Activated gamma-delta T cell (primary cell): ENCODE measurements around the gene SDSL.

Experiments used
- DNase-seq: peaks from one replicate; lab custom pipeline; 2025; lab: John Stamatoyannopoulos, UW

Gene SDSL

GRCh38 chr12:113449299-113449698 lies 27.1 kb downstream of the SDSL start:
- no peak for DNase-seq

GRCh38 chr12:113449839-113450238 lies 27.7 kb downstream of the SDSL start:
- no peak for DNase-seq

GRCh38 chr12:113452458-113452857 lies 30.3 kb downstream of the SDSL start:
- DNase-seq: no peak

GRCh38 chr12:113453330-113453729 lies 31.1 kb downstream of the SDSL start:
- no peak for DNase-seq

GRCh38 chr12:113456199-113456598 lies 34.0 kb downstream of the SDSL start:
- no peak for DNase-seq

GRCh38 chr12:113456761-113457160 lies 34.6 kb downstream of the SDSL start:
- DNase-seq: no peak

- DNase-seq: no peak
Observed at GRCh38 chr12:113457185-113457584, 35.0 kb downstream of the SDSL start.

- DNase-seq: no peak
Observed at GRCh38 chr12:113457710-113458109, 35.5 kb downstream of the SDSL start.

- no peak for DNase-seq
Observed at GRCh38 chr12:113459981-113460380, 37.8 kb downstream of the SDSL start.

- no peak for DNase-seq
Observed at GRCh38 chr12:113461666-113462065, 39.5 kb downstream of the SDSL start.

- no peak for DNase-seq
Observed at GRCh38 chr12:113462117-113462774, 40.1 kb downstream of the SDSL start.

- DNase-seq: no peak
Observed at GRCh38 chr12:113462998-113463745, 41.0 kb downstream of the SDSL start.

GRCh38 chr12:113463746-113464451 lies 41.7 kb downstream of the SDSL start:
- DNase-seq: no peak

- no peak for DNase-seq
Observed at GRCh38 chr12:113464452-113464775, 42.2 kb downstream of the SDSL start.

GRCh38 chr12:113464852-113465719 lies 42.9 kb downstream of the SDSL start:
- DNase-seq: no peak

- DNase-seq: no peak
Observed at GRCh38 chr12:113465808-113466453, 43.8 kb downstream of the SDSL start.

- no peak for DNase-seq
Observed at GRCh38 chr12:113466454-113467141, 44.4 kb downstream of the SDSL start.

- no peak for DNase-seq
Observed at GRCh38 chr12:113467142-113467501, 44.9 kb downstream of the SDSL start.

GRCh38 chr12:113467502-113468364 lies 45.6 kb downstream of the SDSL start:
- DNase-seq: no peak
